Stimulated activated naive CD4-positive, alpha-beta T cell treated with Interleukin-2 at 50 U/mL for 16 hours (primary cell): Measurements from ENCODE around the gene CD300H.
"Not testable (repeated sequence)": the region's sequence is repeated elsewhere in the genome, so short reads cannot be mapped to it uniquely, and the experiment has no call there.

Experiments used
- DNase-seq: peaks from one replicate; lab custom pipeline; 2025; lab: John Stamatoyannopoulos, UW

CD300H gene

GRCh38 chr17:74584292-74585060 lies 17.2 kb upstream of the CD300H start:
- no peak for DNase-seq

GRCh38 chr17:74582633-74583032 lies 15.3 kb upstream of the CD300H start:
- no peak for DNase-seq

- DNase-seq = no peak
Observed at GRCh38 chr17:74579900-74580299, 12.6 kb upstream of the CD300H start.

- no peak for DNase-seq
Observed at GRCh38 chr17:74578979-74579378, 11.7 kb upstream of the CD300H start.

GRCh38 chr17:74574489-74575142 lies 7.3 kb upstream of the CD300H start:
- no peak for DNase-seq

- DNase-seq = not testable (repeated sequence)
Observed at GRCh38 chr17:74573635-74574034, 6.3 kb upstream of the CD300H start.

- DNase-seq = no peak
Observed at GRCh38 chr17:74573169-74573568, 5.9 kb upstream of the CD300H start.

- DNase-seq = no peak
Observed at GRCh38 chr17:74571621-74572270, 4.4 kb upstream of the CD300H start.

GRCh38 chr17:74569020-74570003 lies 2.0 kb upstream of the CD300H start:
- DNase-seq = no peak

GRCh38 chr17:74568106-74568873 lies 981 bp upstream of the CD300H start:
- no peak for DNase-seq

- no peak for DNase-seq
Observed at GRCh38 chr17:74566132-74566753, 1.1 kb downstream of the CD300H start.

- no peak for DNase-seq
Observed at GRCh38 chr17:74565126-74565525, 2.2 kb downstream of the CD300H start.

GRCh38 chr17:74563358-74563757 lies 4.0 kb downstream of the CD300H start:
- no peak for DNase-seq

GRCh38 chr17:74561586-74561985 lies 5.7 kb downstream of the CD300H start:
- no peak for DNase-seq

- no peak for DNase-seq
Observed at GRCh38 chr17:74558882-74559519, 8.3 kb downstream of the CD300H start.

- DNase-seq = not testable (repeated sequence)
Observed at GRCh38 chr17:74558402-74558801, 8.9 kb downstream of the CD300H start.

- no peak for DNase-seq
Observed at GRCh38 chr17:74555427-74555940, 11.8 kb downstream of the CD300H start.

GRCh38 chr17:74554909-74555308 lies 12.4 kb downstream of the CD300H start:
- no peak for DNase-seq

GRCh38 chr17:74552037-74552436 lies 15.3 kb downstream of the CD300H start:
- DNase-seq = no peak

- DNase-seq = no peak
Observed at GRCh38 chr17:74550602-74551001, 16.7 kb downstream of the CD300H start.
